COR-L47 (cell line): ENCODE data around the gene IL17A.
"Not testable (repeated sequence)": the region's sequence is repeated elsewhere in the genome, so short reads cannot be mapped to it uniquely, and the experiment has no call there.

Experiments used
- DNase-seq: peaks from one replicate; lab custom pipeline; 2025; lab: John Stamatoyannopoulos, UW

Gene IL17A

DNA sequence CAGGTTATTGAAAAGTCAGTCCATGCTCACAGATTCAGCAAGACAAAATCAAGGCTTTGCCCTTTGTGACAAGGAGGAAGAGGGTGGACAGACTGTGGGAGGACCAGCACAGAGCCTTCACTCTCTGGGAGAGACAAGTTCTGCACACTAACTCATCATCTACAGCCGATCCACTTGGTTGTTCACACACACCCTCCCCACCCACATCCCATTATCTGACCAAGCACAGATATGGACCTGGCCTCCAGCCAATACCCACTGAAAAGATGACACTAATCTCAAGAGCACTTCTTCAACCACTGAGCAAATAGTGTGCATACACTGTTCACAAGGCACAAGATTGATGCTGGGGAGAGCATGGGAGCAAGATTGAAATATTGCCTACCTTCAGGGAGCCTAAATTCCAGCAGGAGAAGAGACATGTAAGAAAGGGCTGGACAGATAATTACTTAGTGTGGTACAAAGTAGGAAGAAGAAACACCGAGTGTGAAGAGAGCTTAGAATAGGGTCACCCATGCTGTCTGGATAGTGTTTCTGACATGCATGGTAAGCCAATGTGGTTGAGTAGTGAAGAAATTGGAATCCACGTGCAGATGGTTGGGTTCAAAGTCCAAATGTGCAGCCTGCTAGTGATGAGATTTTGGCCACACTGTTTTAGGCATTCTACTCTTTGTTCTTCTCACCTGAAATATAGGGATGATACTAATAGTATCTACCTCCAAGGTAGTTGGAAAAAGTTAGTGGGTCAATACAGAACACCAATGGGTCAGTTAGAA, 21.7 kb upstream of the IL17A start:
- DNase-seq = no peak

DNA sequence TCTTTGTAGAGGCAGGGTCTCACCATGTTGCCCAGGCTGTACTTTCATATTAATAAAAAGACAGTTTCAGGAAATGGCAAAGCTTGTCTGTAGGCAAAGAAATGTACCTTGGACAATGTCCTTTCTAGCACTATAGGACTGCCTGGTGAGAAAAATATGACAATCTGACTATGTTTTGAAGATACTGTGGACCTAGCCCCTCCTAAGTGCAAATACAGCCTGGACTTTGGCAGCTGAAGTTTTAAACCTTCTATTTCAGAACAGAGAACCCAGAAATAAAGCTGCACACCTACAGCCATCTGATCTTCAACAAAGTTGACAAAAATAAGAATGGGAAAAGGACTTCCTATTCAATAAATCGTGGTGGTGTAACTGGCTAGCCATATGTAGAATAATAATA, 18.9 kb upstream of the IL17A start:
- DNase-seq = no peak

DNA sequence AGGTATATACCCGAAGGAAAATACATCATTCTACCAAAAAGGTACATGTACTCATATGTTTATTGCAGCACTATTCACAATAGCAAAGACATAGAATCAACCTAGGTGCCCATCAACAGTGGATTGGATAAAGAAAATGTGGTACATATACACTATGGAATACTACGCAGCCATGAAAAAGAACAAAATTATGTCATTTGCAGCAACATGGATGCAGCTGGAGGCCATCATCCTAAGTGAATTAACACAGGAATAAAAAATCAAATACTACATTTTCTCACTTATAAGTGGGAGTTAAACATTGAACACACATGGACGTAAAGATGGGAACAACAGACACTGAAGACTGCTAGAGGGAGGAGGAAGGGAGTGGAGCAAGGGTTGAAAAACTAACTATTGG, 17.8 kb upstream of the IL17A start:
- DNase-seq = not testable (repeated sequence)

- no peak for DNase-seq
Observed at GRCh38 chr6:52174118-52174517, 12.1 kb upstream of the IL17A start.

GRCh38 chr6:52176550-52176949, 9.6 kb upstream of the IL17A start:
- DNase-seq = no peak

DNA sequence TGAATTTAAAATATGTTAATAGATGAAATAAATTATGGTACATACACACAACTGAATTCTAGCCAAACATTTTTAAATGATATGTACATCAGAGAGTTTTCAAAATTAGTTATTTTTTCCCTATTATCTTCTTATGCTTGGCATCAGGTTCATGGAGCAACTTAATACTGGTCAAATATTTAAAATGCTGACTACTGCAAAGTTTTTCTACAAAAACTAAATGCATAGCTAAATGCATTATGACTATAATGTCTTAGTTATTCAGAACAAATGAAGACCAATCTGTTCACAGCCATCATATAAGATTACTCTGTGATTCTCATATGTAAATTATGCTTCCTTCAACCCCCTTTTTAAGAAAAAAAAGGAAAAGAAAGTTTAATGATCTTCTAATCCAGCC, 8.2 kb upstream of the IL17A start:
- no peak for DNase-seq

DNA sequence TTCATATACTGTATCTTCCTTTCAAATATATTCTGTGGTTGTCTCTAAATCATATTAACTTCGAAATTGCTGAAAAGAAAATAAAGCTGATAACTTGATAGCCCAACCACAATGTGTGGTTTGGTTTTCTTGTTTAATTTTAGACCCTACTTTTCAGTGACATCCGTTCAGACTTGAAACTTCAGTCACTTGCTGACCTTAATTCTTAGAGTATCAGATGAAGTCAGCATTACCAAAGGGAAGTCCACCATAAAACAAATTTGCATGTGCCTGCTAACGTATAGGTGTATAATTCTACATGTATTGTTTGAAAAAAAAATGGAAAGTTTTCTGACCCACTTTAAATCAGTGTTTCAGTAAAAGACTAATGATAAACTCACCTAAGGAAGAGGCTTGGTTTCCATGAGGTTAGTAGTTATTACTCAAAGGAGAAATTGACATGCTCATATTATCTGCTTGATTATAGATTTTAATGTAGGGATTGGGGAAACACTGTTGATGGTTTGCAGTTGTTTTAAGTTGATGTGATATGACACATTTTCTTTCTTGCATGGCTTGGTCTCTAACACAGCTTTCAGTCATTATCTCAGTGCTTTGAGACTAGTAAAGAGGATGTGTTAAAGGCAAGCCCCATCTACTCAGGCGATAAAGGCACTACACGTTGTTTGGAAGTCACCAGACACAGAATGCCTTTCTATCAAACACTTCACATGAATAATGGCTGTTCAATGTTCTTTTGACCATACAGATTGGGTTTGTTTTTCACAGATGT, 5.2 kb upstream of the IL17A start:
- no peak for DNase-seq

- DNase-seq = no peak
Observed at GRCh38 chr6:52183131-52183713, 3.0 kb upstream of the IL17A start.

GRCh38 chr6:52186480-52186879, 305 bp downstream of the IL17A start:
- DNase-seq = no peak

- DNase-seq = no peak
Observed at GRCh38 chr6:52187098-52187497, 923 bp downstream of the IL17A start.

- DNase-seq = no peak
Observed at GRCh38 chr6:52189974-52190373, 3.8 kb downstream of the IL17A start.

DNA sequence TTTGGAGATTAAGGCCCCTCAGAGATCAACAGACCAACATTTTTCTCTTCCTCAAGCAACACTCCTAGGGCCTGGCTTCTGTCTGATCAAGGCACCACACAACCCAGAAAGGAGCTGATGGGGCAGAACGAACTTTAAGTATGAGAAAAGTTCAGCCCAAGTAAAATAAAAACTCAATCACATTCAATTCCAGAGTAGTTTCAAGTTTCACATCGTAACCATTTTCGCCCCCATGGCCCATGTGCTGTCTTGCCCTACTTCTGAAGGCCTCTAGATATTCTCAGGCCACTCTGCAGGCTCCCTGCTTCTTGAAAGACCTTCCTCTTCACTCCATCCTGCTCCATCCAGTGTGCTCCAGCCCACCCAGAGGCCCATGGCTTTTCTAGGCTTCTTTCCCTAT, 4.2 kb downstream of the IL17A start:
- no peak for DNase-seq

GRCh38 chr6:52191824-52192223, 5.6 kb downstream of the IL17A start:
- DNase-seq = no peak

DNA sequence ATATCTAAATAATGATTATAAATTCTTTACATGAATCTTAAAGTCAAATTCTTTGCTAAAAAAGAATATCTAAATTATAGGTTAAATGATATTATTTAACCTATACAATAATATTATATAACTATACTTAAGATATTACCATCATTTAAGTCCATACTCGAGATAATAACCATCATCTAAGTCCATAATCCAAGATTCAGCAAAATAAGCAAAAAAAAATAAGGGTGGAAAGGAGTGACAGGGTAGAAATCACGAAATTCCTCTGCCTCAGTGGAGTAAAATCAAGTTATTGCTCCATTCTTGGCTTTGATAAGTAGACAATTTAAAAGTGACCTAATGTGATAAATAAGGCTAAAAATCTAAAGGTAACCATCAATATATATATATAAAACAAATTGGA, 9.7 kb downstream of the IL17A start:
- no peak for DNase-seq

GRCh38 chr6:52200088-52200487, 13.9 kb downstream of the IL17A start:
- DNase-seq = not testable (repeated sequence)

DNA sequence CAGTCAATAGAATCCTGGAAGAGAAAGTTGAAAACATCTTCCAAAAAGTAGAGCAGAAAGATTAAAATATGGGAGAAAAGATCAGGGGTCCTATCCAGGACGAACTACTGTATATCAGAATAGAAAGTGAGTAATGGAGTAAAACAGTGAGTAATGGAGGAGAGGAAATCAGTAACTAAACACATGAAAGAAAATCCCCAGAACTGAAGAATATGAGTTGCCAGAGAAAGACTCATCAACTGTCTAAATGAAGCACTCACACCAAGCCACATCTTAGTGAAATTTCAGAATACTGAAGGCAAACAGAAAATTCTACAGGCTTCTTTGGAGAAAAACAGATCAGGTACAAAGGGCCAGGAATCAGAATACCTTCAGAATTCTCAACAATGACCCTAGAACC, 14.9 kb downstream of the IL17A start:
- DNase-seq = no peak

DNA sequence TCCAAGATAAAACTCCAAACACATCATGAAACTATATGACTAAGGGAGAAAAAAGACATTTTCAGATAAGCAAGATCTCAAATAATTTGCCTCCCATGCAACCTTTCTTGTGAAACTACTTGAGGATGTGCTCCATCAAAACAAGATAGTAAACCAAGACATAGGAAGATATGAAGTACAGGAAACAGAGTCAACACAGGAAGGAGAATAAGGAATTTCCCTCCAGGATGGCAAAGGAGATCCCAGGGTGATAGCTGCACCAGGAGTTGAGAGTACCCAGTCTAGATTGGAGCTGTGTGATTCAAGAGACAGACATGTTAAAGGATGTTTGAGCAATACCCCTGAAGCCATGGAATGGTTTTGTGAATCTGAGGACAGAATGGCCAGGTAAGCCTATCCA, 15.3 kb downstream of the IL17A start:
- DNase-seq = no peak

- no peak for DNase-seq
Observed at GRCh38 chr6:52207066-52207465, 20.9 kb downstream of the IL17A start.

DNA sequence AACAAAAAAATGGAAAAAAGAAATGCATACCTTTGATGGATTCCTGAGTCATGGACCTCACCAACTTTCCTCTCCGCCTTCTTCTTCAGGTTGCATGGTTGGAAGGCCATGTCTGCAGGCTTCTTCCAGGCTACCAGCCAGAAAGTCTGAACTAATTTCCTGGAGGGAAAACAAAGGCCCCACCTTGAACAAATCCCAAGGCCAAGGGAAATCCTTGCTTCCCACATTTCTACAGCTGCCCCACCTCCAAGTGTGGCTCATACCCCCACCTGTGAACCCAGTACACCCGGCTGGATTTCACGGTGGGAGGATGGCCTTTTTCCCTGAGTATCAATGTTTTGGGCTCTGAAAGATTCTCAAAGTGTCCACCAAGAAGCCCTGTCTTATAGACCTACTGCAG, 22.4 kb downstream of the IL17A start:
- no peak for DNase-seq

DNA sequence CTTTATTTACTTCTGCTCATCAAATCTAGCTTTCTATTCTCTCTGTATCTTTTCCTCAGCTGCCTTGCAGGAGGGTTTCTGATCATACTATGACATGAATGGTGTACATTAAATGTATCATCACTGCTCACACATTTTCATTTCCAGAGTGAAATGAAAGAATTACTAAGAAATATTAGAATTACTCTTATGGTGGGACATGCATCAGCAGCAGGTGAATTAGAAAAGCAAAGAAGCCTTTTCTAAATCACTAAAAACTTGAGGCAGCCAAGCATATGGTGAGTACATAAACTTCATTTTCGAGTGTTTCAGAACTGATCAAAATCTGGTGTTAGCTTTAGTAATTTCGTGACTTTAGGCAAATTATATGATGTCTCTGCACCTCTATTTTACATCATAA, 23.6 kb downstream of the IL17A start:
- DNase-seq = no peak

DNA sequence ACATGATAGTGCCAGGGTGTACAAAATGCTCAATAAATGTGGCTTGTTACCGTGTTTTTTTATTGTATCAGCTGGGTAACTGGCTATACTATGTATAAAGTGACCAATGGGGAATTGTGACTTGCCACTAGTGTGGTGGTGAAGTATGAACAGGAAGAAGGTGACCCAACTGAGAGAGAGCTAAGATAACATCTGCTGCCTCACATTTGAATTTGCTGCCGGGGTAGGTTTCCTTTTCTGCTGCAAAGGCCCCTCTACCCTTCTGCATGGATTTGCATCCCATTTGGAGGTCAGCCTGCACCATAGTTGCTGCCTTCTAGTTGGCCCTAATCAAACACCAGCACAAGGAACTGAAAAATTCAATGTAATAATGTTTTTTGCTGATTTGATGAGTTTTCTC, 24.1 kb downstream of the IL17A start:
- DNase-seq = no peak

GRCh38 chr6:52213127-52213526, 27.0 kb downstream of the IL17A start:
- no peak for DNase-seq

DNA sequence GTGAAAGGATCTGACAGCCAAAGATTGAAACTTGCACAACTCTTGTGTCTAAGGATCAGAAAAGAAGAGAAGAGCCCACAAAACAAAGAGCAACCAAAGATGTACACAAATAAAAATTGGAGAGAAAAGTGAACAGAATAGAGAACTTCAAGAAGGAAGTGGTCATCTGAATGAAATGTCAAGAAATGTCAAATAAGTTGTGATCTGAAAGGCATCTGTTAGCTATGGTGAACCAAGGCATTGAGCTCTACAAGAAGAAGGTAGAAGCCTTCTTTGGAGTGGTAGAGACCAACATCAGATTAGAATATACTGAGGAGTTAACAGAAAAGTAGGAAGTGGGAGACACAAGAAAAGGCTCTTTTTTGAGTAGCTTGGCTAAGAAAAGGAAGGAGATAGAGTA, 29.6 kb downstream of the IL17A start:
- no peak for DNase-seq
